DOHH2 (cell line): Measurements from ENCODE around the gene LARP7.

Source experiments
- CTCF ChIP-seq: fragments of 200-600 bp; sonication (generic); IDR thresholded peaks from one replicate; pipeline ENCODE4 v1.5.1; 2014; ENCODE audit warnings: antibody characterized with exemption, mild to moderate bottlenecking, low read depth, low read length; ENCODE audit not compliant: poor library complexity, severe bottlenecking
- EZH2phosphoT487 ChIP-seq: fragments of 200-600 bp; sonication (generic); IDR thresholded peaks from 2 replicates; pipeline ENCODE4 v1.6.1; 2017; ENCODE audit warnings: borderline replicate concordance, mild to moderate bottlenecking, antibody characterized with exemption, low read length, moderate library complexity, mixed read lengths

GRCh38 chr4:112677519-112678091 is 40.7 kb downstream of the LARP7 start:
- no peak for TF ChIP-seq CTCF
- no peak for TF ChIP-seq EZH2phosphoT487
